ENCODE results near the gene KDF1.
A peak's percentile ranks its signal among the peaks of the same experiment; 100 is the strongest.

The KDF1 gene

GRCh38 chr1:26959722-26960624 lies at the start of gene KDF1:
TSS of gene KDF1 (minus strand) at chr1:26960468. CDS start at chr1:26952380, 8,088 bp downstream.
- no peaks in the 10 kb centered on the region for H3K36me3 Mint-ChIP-seq
- H3K4me1 Mint-ChIP-seq = peaks cover 6% of the 10 kb centered on the region
- ATAC-seq (peak; percentile 78), DNase-seq (ENCODE audit: low spot score in 2 of 2) (peak in 1 of 2 donors; percentile 55)
- H3K27ac Mint-ChIP-seq = peak within 1 kb of the TSS; percentile 77
- no peaks in the 10 kb centered on the region for H3K9me3 Mint-ChIP-seq
- peak within 1 kb of the TSS; percentile 70 for H3K4me3 Mint-ChIP-seq

- no peaks in the 10 kb centered on the region for H3K9me3 Mint-ChIP-seq
- no peak overlapping the region for H3K27ac Mint-ChIP-seq
- DNase-seq (ENCODE audit: low spot score in 2 of 2) (no peak), ATAC-seq (no peak)
- no peaks in the 10 kb centered on the region for H3K36me3 Mint-ChIP-seq
- H3K4me3 Mint-ChIP-seq = no peak overlapping the region
- H3K4me1 Mint-ChIP-seq = peaks cover 6% of the 10 kb centered on the region
Observed at GRCh38 chr1:27009601-27010197, 49.4 kb upstream of the KDF1 start.

- no peak overlapping the region for H3K4me3 Mint-ChIP-seq
- no peak overlapping the region for H3K27ac Mint-ChIP-seq
- no peak for DNase-seq (ENCODE audit: low spot score in 2 of 2)
Observed at GRCh38 chr1:27007909-27008582, 47.8 kb upstream of the KDF1 start.

GRCh38 chr1:27006683-27007082 lies 46.4 kb upstream of the KDF1 start:
- H3K36me3 Mint-ChIP-seq = no peaks in the 10 kb centered on the region
- H3K4me3 Mint-ChIP-seq = no peak overlapping the region
- H3K4me1 Mint-ChIP-seq = no peaks in the 10 kb centered on the region
- no peak for DNase-seq (ENCODE audit: low spot score in 2 of 2)
- H3K27ac Mint-ChIP-seq = no peak overlapping the region
- no peak for ATAC-seq
- no peaks in the 10 kb centered on the region for H3K9me3 Mint-ChIP-seq

More at GRCh38 chr1:27007909-27008582, 47.8 kb upstream of the KDF1 start:
- ATAC-seq = no peak
- Mint-ChIP-seq H3K4me1 (peaks cover 4% of the 10 kb centered on the region), H3K9me3 (no peaks in the 10 kb centered on the region), H3K36me3 (no peaks in the 10 kb centered on the region)

GRCh38 chr1:27005648-27006496 lies 45.6 kb upstream of the KDF1 start:
- Mint-ChIP-seq H3K36me3 (no peaks in the 10 kb centered on the region), H3K4me3 (no peak overlapping the region), H3K9me3 (no peaks in the 10 kb centered on the region), H3K27ac (no peak overlapping the region), H3K4me1 (no peaks in the 10 kb centered on the region)
- no peak for DNase-seq (ENCODE audit: low spot score in 2 of 2)
- ATAC-seq = no peak

GRCh38 chr1:27005166-27005530 lies 44.9 kb upstream of the KDF1 start:
- no peaks in the 10 kb centered on the region for H3K36me3 Mint-ChIP-seq

GRCh38 chr1:27004471-27005165 lies 44.4 kb upstream of the KDF1 start:
- ATAC-seq (no peak), DNase-seq (ENCODE audit: low spot score in 2 of 2) (no peak)
- Mint-ChIP-seq H3K4me1 (no peaks in the 10 kb centered on the region), H3K36me3 (no peaks in the 10 kb centered on the region), H3K9me3 (no peaks in the 10 kb centered on the region), H3K27ac (no peak overlapping the region), H3K4me3 (no peak overlapping the region)

More at GRCh38 chr1:27005166-27005530, 44.9 kb upstream of the KDF1 start:
- no peak overlapping the region for H3K4me3 Mint-ChIP-seq
- ATAC-seq = no peak
- no peaks in the 10 kb centered on the region for H3K9me3 Mint-ChIP-seq
- H3K27ac Mint-ChIP-seq = no peak overlapping the region
- H3K4me1 Mint-ChIP-seq = no peaks in the 10 kb centered on the region
- DNase-seq (ENCODE audit: low spot score in 2 of 2) = no peak

- Mint-ChIP-seq H3K9me3 (no peaks in the 10 kb centered on the region), H3K36me3 (no peaks in the 10 kb centered on the region), H3K4me3 (no peak overlapping the region), H3K27ac (no peak overlapping the region), H3K4me1 (no peaks in the 10 kb centered on the region)
- no peak for ATAC-seq
- no peak for DNase-seq (ENCODE audit: low spot score in 2 of 2)
Observed at GRCh38 chr1:27003745-27004470, 43.6 kb upstream of the KDF1 start.

- H3K4me1 Mint-ChIP-seq = peaks cover 8% of the 10 kb centered on the region
- no peak for ATAC-seq
- H3K4me3 Mint-ChIP-seq = no peak overlapping the region
- no peaks in the 10 kb centered on the region for H3K36me3 Mint-ChIP-seq
- DNase-seq (ENCODE audit: low spot score in 2 of 2) = no peak
- H3K27ac Mint-ChIP-seq = no peak overlapping the region
- no peaks in the 10 kb centered on the region for H3K9me3 Mint-ChIP-seq
Observed at GRCh38 chr1:27001570-27002360, 41.5 kb upstream of the KDF1 start.

GRCh38 chr1:27000817-27001460 lies 40.7 kb upstream of the KDF1 start:
- Mint-ChIP-seq H3K4me3 (no peak overlapping the region), H3K27ac (no peak overlapping the region), H3K4me1 (peaks cover 8% of the 10 kb centered on the region), H3K36me3 (no peaks in the 10 kb centered on the region), H3K9me3 (no peaks in the 10 kb centered on the region)
- ATAC-seq (no peak), DNase-seq (ENCODE audit: low spot score in 2 of 2) (no peak)

- H3K4me1 Mint-ChIP-seq = peaks cover 8% of the 10 kb centered on the region
- H3K36me3 Mint-ChIP-seq = no peaks in the 10 kb centered on the region
- H3K27ac Mint-ChIP-seq = no peak overlapping the region
- no peak for ATAC-seq
- H3K4me3 Mint-ChIP-seq = no peak overlapping the region
- DNase-seq (ENCODE audit: low spot score in 2 of 2) = no peak
- H3K9me3 Mint-ChIP-seq = no peaks in the 10 kb centered on the region
Observed at GRCh38 chr1:27000090-27000816, 40.0 kb upstream of the KDF1 start.

GRCh38 chr1:26999440-26999987 lies 39.2 kb upstream of the KDF1 start:
- Mint-ChIP-seq H3K4me3 (no peak overlapping the region), H3K36me3 (no peaks in the 10 kb centered on the region), H3K4me1 (peaks cover 8% of the 10 kb centered on the region), H3K9me3 (no peaks in the 10 kb centered on the region), H3K27ac (no peak overlapping the region)
- DNase-seq (ENCODE audit: low spot score in 2 of 2) (no peak), ATAC-seq (no peak)
